Measurements from ENCODE around the gene FOXL1. TPM values are rescaled to one million over a fixed set of nuclear protein-coding genes. Genes with fewer than 3 reads are reported as not detected.
"Not testable (repeated sequence)": the region's sequence is repeated elsewhere in the genome, so short reads cannot be mapped to it uniquely, and the experiment has no call there.

Gene FOXL1
- total RNA-seq, 1 donor from 2014 or later = 11.6 TPM

GRCh38 chr16:86587487-86587886 is 9.1 kb downstream of the FOXL1 start:
- no peak for TF ChIP-seq CTCF (conservative IDR thresholded peaks at IDR 0.05; ENCODE audit: low read depth, low read length)

GRCh38 chr16:86587955-86588354 is 9.6 kb downstream of the FOXL1 start:
- not testable (repeated sequence) for H3K4me3 ChIP-seq (ENCODE audit: low read depth, low read length); DNase-seq (ENCODE audit: low read depth)

More at GRCh38 chr16:86587487-86587886, 9.1 kb downstream of the FOXL1 start:
- DNase-seq (ENCODE audit: low read depth) = no peak
- no peak overlapping the region for H3K4me3 ChIP-seq (ENCODE audit: low read depth, low read length)

- H3K4me3 ChIP-seq (ENCODE audit: low read depth, low read length) = no peak overlapping the region
- no peak for DNase-seq (ENCODE audit: low read depth)
- no peak for TF ChIP-seq CTCF (conservative IDR thresholded peaks at IDR 0.05; ENCODE audit: low read depth, low read length)
Observed at GRCh38 chr16:86590501-86591144, 12.3 kb downstream of the FOXL1 start.

GRCh38 chr16:86591270-86591669 is 12.9 kb downstream of the FOXL1 start:
- no peak overlapping the region for H3K4me3 ChIP-seq (ENCODE audit: low read depth, low read length)
- TF ChIP-seq CTCF (conservative IDR thresholded peaks at IDR 0.05; ENCODE audit: low read depth, low read length) = no peak
- no peak for DNase-seq (ENCODE audit: low read depth)

GRCh38 chr16:86593913-86594620 is 15.7 kb downstream of the FOXL1 start:
- no peak overlapping the region for H3K4me3 ChIP-seq (ENCODE audit: low read depth, low read length)
- TF ChIP-seq CTCF (conservative IDR thresholded peaks at IDR 0.05; ENCODE audit: low read depth, low read length) = no peak

GRCh38 chr16:86594721-86595120 is 16.4 kb downstream of the FOXL1 start:
- no peak overlapping the region for H3K4me3 ChIP-seq (ENCODE audit: low read depth, low read length)
- DNase-seq (ENCODE audit: low read depth) = no peak
- no peak for TF ChIP-seq CTCF (conservative IDR thresholded peaks at IDR 0.05; ENCODE audit: low read depth, low read length)

More at GRCh38 chr16:86593913-86594620, 15.7 kb downstream of the FOXL1 start:
- no peak for DNase-seq (ENCODE audit: low read depth)

- no peak overlapping the region for H3K4me3 ChIP-seq (ENCODE audit: low read depth, low read length)
- no peak for DNase-seq (ENCODE audit: low read depth)
- TF ChIP-seq CTCF (conservative IDR thresholded peaks at IDR 0.05; ENCODE audit: low read depth, low read length) = no peak
Observed at GRCh38 chr16:86595983-86596605, 17.7 kb downstream of the FOXL1 start.
